ENCODE data around the gene MORF4L2.
"Not testable (repeated sequence)": the region's sequence is repeated elsewhere in the genome, so short reads cannot be mapped to it uniquely, and the experiment has no call there.

MORF4L2 gene

GRCh38 chrX:103678199-103678993 is 8.1 kb downstream of the MORF4L2 start:
- no peak for DNase-seq

- no peak for DNase-seq
Measured at GRCh38 chrX:103674531-103675454, 11.7 kb downstream of the MORF4L2 start.

- DNase-seq: no peak
Measured at GRCh38 chrX:103669745-103670144, 16.8 kb downstream of the MORF4L2 start.

GRCh38 chrX:103666202-103667107 is 20.0 kb downstream of the MORF4L2 start:
- DNase-seq: no peak

GRCh38 chrX:103663981-103664762 is 22.3 kb downstream of the MORF4L2 start:
- no peak for DNase-seq

- DNase-seq: not testable (repeated sequence)
Measured at GRCh38 chrX:103659460-103659859, 27.0 kb downstream of the MORF4L2 start.

GRCh38 chrX:103658681-103659433 is 27.6 kb downstream of the MORF4L2 start:
- no peak for DNase-seq

- not testable (repeated sequence) for DNase-seq
Measured at GRCh38 chrX:103657066-103657465, 29.4 kb downstream of the MORF4L2 start.

GRCh38 chrX:103656617-103657016 is 29.9 kb downstream of the MORF4L2 start:
- no peak for DNase-seq

- not testable (repeated sequence) for DNase-seq
Measured at GRCh38 chrX:103655230-103656000, 31.1 kb downstream of the MORF4L2 start.

GRCh38 chrX:103651151-103651773 is 35.2 kb downstream of the MORF4L2 start:
- DNase-seq: no peak

- no peak for DNase-seq
Measured at GRCh38 chrX:103647630-103648029, 38.9 kb downstream of the MORF4L2 start.

- no peak for DNase-seq
Measured at GRCh38 chrX:103644125-103644524, 42.4 kb downstream of the MORF4L2 start.

GRCh38 chrX:103640401-103641155 is 45.9 kb downstream of the MORF4L2 start:
- DNase-seq: no peak

GRCh38 chrX:103638479-103639346 is 47.8 kb downstream of the MORF4L2 start:
- not testable (repeated sequence) for DNase-seq

GRCh38 chrX:103637604-103638338 is 48.7 kb downstream of the MORF4L2 start:
- no peak for DNase-seq

- DNase-seq: no peak
Measured at GRCh38 chrX:103635436-103635835, 51.1 kb downstream of the MORF4L2 start.
